CD4-positive, alpha-beta T cell treated with Interleukin-6 for 4 hours (primary cell): Measurements from ENCODE around the gene XRCC1.

Experiments
- DNase-seq: peaks from one replicate; pipeline ENCODE4 v3.0.0-alpha.2; 2020; ENCODE audit warnings: mixed read lengths

XRCC1 gene

DNA sequence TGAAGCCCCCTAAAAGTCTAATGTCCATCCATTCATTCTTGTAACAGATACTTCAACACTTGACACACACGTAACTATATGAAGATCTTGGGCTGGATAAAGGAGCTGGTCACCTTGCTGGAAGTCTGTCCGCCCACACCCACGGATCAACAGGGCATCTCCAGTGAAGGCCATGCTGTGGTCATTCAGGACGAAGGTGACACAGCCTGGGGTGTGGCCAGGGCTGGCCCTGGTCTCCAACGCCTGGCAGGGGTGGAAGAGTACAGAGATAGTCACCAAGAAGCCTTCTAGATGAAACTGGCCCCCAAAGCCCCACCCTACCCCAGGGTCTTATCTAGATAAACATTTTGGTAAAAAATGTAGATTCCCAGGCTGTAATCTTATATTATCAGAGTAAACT is 64.0 kb downstream of the XRCC1 start:
- no peak for DNase-seq

DNA sequence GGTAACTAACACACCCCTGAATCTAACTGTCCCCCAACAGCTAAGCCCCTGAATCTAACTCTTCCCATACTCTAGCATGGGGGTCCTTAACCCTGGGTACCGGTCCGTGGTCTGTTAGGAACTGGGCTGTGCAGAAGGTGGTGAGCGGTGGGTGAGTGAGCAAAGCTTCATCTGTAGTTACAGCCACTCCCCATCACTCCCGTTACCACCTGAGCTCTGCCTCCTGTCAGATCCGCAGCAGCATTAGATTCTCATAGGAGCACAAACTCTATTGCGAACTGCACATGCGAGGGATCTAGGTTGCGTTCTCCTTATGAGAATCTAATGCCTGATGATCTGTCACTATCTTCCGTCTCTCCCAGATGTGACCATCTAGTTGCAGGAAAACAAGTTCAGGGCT is 64.6 kb downstream of the XRCC1 start:
- no peak for DNase-seq

DNA sequence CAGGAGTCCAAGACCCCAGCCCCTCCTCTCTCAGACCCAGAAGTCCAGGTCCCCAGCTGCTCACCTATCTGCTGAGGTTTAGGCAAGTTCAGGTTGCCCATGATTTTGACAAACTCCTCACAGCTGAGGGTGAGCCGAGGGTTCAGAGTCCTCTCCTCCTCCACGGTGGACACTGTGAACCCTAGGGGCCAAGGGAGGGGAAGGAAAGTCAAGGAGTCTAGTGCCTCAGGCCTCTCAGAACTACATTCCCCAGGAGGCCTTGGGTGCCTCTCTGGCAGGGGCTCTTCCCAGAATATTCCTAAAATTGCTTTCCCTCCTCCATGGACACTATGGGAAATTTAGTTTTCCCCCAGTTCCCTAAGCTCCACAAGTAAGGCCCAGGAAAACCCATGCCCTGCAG is 67.4 kb downstream of the XRCC1 start:
- DNase-seq: no peak

DNA sequence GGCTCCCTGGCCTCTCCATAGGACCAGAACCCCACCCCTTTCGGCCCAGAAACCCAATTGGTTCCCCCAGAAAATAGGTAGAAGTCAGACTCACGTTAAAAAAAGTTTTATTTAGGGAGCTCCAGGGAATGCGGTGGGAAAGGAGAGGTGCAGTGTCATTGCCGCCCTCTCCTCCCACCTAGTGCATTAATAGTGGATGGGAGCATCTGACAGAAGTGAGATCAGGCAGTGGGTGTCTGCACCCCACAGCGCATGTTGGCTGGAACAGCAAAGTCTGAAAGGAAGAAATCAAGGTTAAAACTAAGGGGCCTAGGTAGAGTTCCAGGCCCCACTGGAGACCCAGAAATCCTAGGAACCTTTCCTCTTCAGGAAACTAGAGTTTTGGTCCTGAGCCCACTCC is 68.7 kb downstream of the XRCC1 start:
- no peak for DNase-seq

DNA sequence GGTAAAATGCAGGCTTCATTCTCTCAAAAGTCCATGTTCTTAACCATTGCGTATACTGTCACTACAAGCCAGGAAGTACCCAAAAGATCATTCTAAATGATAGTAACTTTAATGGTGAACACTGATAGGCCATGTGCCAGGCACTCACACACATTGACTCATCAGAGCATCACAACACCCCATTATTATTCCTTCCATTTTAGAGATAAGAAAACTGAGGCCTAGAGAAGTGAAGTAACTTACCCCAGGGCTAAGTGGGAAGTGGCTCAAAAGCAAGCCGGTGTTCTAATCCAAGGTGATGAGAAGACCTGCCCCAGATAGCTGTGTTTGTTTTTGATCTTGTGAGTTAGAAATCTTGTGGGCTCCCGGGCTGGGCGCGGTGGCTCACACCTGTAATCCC is 69.4 kb downstream of the XRCC1 start:
- DNase-seq: no peak

DNA sequence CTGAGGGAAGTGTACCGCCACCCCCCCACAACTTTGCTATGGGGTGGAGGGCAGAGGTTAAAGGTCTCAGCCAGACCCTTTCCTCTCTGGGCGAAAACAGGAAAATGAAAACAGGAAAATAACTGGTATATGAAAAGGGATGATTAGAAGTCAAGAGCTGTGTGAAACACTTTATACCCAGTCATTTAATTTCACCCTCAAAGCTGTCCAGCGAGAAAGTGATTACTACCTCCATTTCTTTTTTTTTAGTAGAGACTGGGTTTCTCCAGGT is 70.2 kb downstream of the XRCC1 start:
- DNase-seq: no peak

DNA sequence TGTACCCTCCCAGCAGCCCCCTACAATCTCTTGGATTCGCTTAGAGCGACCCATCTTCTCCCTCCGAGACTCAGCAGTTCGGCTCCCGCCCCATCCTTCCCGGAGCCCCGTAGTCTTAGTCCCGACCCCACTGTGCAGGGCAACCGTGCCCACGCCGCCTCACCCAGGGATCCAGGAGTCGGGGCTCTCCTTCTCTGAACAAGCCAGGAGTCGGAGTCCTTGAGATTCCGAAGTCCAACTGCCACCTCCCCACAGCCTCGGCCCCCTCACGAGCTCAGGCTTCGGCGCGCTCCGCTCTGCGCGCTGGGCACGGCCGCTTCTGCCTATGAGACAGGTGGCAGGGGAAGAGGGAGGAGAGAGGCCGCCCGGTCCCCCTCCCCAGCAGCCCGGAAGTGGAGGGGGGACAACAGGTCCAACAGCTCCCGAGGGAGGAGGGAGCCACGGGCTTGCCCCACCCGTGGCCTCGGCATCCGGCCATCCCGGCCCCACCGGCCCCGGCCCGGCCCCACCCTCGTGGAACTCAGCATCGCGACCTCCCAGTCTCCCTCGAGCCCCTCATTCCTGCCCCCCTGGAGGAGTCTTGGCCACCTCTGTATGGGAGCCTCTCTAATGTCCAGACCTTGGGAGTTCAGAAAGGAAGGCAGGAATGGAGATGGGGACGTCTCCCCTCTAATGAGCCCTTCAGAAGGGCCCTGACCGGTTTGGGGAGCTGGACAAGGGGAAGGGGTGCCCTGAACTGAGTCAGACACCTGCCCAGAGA is 70.7 kb downstream of the XRCC1 start, which contains the start of gene PHLDB3:
Gene PHLDB3, minus strand, starts transcription at position 321 of the 760 bp plus-strand sequence. CDS start 628 bp downstream, outside the sequence.
- peak; percentile 67 for DNase-seq

DNA sequence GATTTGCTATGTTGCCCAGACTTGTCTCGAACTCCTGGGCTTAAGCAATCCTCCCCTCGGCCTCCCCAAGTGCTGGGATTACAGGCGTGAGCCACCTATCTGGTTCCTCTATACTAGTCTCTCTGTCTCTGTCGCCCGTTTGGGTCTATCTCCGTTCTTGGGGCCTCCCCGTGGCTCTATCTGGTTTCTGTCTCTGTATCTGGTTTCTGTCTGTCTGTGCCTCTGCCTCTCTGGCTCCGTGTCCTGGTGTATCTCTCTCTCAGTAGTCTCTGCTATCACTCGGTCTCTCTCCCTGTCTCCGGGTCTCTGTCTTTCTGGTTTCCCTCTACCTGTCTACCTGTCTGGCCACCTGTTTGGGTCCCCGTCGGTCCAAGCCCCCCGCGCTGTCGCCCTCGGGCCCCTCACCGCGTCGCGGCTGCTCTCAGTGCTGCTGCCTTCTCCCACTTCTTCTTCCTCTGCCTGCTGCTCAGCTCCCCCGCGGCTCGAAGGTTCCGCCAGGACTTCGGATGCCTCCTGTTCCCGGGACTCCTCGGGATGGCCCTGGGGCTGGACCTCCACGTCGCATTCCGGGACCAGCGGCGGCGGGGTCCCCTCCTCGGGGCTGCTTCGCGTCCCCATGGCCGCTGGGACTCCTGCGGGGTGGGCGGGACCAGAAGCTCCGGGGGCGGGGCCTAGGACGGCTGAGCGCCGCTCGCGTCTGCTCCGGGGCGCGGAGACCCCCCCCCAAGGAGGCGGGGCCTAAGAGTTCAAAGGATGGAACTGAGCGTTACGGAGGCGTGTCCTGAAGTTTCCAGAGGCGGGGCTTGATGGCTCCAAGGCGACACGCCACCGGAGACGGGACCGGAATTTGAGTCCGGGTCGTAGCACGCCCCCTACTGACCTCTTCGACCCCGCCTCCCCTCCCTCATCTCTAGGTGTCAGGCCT is 71.6 kb downstream of the XRCC1 start:
- peak; percentile 100 for DNase-seq

DNA sequence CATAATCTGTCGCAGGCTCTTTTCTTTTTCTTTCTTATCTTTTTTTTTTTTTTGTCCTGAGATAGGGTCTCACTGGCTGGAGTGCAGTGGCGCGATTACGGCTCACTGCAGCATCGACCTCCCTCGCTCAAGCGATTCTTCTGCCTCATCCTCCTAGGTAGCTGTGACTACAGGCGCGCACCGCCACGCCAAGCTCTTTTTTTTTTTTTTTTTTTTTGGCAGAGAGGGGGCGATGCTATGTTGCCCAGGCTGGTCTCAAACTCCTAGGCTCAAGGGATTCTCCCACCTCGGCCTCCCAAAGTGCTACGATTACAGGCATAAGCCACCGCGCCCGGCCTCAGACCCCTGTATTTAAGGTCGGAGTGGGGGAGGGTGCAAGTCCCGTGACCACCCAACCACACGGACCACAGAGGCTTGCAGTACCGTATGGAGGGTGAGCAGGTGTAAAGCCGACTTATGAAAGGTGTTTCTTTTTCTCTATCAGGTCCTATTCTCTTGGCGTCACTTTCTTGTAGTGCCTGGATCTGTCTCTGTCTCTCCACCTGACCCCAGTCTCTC is 72.8 kb downstream of the XRCC1 start:
- no peak for DNase-seq

DNA sequence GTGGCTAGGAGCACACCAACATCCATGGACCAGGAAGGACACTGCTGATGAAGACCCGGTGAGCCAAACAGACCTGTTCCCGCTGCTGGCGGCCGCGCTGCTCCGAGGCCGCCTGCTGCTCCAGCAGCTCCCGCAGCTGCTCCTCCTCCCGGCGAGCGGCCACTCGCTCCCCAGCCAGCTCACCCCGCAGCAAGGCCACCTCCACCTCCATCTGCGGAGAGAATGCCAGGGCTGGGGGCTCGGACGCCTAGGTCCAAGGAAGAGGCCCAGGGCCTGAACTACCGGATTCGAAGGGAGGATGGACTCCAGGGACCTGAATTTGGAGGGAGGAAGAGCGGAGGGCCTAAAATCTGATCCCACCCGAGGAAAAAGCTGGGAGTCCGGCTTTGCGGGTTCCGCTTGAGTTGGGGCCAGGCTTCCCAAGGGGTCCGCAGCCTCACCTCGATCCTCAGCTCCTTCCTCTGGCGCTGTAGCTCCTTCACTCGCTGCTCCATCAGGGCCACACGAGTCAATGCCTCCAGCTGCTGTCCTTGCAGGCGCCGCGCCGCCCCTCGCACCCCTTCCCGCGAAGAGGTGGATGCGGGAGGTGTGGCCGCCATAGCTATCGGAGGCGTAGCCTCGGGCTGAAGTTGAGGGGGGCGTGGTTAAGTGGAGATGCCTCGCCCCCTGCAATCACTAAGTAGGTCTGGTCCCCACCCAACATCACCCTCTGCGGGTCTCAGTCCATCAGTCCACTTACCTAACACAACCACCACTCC is 73.5 kb downstream of the XRCC1 start:
- DNase-seq: no peak

DNA sequence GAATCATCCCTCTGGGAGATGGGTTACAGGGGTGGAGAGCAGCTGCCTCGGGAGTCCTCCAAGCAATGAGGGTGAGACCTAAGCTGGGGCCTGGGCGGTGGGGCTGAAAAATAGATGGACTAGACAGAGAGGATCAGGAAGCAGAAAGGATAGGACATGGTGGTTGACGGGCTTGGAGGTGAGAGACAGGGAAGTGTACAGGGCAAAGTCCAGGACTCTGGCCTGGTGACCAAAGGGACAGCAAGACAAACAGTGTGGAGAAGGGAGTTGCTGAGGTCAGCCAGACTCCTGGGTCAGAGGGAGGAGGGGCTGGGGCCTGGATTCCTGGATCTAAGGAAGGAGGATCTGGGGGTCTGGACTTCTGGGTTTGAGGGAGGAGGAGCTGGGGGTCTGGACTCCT is 76.3 kb downstream of the XRCC1 start:
- DNase-seq: no peak

DNA sequence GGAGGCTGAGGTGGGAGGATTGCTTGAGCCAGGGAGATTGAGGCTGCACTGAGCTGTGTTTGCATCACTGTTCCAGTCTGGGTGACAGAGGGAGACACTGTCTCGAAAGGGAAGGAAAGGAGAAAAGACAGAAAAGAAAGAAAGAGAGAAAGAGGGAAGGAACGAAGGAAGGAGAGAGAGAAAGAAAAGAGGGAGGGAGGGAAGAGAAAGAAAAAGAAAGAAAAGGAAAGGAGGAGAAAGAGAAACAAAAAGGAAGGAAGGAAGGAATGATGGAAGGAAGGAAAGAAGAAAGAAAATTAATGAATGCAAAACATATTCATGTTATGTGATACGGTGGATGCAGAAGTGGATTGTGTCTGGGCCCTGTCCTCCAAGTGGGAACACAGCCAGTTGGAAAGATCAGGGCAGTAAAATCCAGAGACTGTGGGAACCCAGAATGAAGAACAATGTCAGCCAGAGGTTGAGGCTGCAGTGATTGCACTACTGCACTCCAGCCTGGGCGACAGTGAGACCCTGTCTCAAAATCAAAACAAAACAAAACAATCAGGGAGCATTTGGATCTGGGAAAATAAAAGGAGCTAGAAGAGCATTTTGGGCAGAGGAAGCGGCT is 77.0 kb downstream of the XRCC1 start:
- no peak for DNase-seq

DNA sequence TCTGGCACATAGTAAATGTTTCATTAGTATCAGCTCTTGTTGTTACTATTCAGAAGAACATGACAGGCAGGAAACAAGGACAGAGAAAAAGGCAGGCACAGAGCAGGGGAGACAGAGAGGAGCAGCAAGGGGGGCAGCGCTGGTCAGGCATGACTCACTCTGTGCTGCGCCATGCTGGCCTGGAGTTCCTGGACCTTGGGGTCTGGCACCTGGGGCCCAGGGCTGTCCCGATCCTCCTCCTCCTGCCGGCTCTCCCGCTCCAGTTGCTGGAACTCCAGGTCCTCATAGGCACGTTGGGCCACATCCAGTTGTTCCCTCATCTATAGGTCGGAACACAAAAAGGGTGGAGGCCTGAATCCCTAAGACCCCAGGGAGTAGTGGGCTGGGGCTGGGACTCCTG is 78.4 kb downstream of the XRCC1 start:
- DNase-seq: no peak

DNA sequence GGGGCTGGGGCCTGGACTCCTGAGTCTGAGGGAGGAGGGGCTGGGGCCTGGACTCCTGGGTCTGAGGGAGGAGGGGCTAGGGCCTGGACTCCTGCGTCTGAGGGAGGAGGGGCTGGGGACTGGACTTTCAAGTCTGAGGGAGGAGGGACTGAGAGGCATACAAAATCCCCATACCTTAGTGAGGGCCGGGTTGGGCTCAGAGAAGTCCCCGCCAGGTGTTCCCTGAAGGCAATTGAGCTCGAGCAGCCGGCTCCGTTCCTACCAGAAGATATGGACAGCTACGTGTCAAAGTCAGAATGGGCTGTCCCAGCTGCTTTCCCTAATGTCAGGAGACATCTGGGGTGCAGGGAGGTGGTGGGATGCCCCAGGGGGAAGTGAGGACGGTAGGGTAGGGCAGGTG is 80.2 kb downstream of the XRCC1 start:
- DNase-seq: no peak
